ENCODE measurements around the gene GPC1. TPM values are rescaled to one million over a fixed set of nuclear protein-coding genes. Genes with fewer than 3 reads are reported as not detected.

GPC1 gene
- total and polyA plus RNA-seq, 2 donors (not counting 3 experiments of a cell fraction or from before 2014, with no cell fraction given), result 9.6 to 31.1 TPM

DNA sequence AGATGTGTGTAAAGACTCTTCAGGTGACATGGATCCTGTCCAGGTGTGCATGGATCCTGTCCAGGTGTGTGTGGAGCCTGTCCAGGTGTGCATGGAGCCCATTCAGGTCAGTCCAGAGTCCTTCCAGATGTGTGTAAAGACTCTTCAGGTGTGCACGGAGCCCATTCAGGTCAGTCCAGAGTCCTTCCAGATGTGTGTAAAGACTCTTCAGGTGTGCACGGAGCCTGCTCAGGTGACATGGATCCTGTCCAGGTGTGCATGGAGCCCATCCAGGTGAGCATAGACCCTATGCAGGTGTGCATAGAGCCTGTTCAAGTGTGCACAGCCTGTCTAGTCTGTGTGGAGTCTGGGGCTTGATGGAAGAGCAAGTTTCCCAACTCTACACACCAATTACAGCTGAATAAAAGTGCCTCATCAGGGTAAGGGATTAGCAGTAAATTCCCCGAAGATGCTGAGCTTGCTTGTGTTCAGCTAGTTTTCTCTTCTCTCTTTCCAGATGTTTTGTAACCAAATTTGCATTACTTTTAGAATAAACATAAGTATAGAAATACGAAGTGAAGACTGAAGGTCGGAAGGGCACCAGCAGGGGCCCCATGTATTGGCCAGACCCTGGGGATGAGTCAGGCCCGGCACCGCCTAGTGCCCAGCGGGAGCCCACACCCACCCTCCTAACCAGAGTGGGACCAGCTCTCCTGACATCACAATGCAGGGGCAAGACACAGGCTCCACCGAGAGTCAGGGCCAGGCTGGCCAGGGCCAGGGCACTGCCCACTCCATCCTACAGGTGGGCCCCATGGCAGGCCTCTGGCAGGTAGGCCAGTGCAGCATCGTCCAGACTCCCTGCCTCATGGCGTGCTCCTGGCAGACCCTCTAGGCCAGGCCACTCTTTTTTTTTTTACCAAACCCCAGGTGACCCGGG lies 38.6 kb upstream of the GPC1 start:
- Histone ChIP-seq H3K4me2 (ENCODE audit: insufficient read depth, low read length) (no peak overlapping the region), H3K79me2 (ENCODE audit: control insufficient read depth, insufficient read depth, low read length) (no peaks in the 10 kb centered on the region), H3K36me3 (ENCODE audit: control insufficient read depth in 2 of 2, extremely low read depth in 1 of 2, insufficient read depth in 2 of 2, low read length in 2 of 2) (no peaks in the 10 kb centered on the region), H3K4me1 (ENCODE audit: control insufficient read depth, extremely low read depth, insufficient read depth, low read length) (peaks cover 2% of the 10 kb centered on the region), H3K9me3 (replicated peaks; ENCODE audit: control insufficient read depth, insufficient read depth, low read length) (no peaks in the 10 kb centered on the region), H3K27ac (ENCODE audit: insufficient read depth, low read depth, low read length) (no peak overlapping the region), H2AFZ (ENCODE audit: low read depth, low read length) (no peak overlapping the region), H4K20me1 (replicated peaks; ENCODE audit: control insufficient read depth, extremely low read depth, insufficient read depth, low read length) (no peaks in the 10 kb centered on the region), H3K9ac (replicated peaks; ENCODE audit: extremely low read depth, insufficient read depth, low read length) (no peak overlapping the region), H3K4me3 (replicated peaks in 1 of 3; ENCODE audit: insufficient read depth in 1 of 3, low read depth in 1 of 3, low read length in 3 of 3) (no peak overlapping the region), H3K27me3 (ENCODE audit: control insufficient read depth in 2 of 2, insufficient read depth in 2 of 2, low read length in 2 of 2) (no peaks in the 10 kb centered on the region), H3K9me1 (replicated peaks; ENCODE audit: control insufficient read depth, extremely low read depth, insufficient read depth, low read length) (no peaks in the 10 kb centered on the region)
- POLR2A ChIA-PET, result no interaction called here
- intact Hi-C loops (cut with micrococcal nuclease) (no loop called here), dilution Hi-C loops (cut with MboI; ENCODE audit: extremely low pct_ligation_motif_present, low sequenced_read_pairs) (no loop called here)
- CTCF ChIA-PET, result no interaction called here
- DNase-seq (ENCODE audit: low read depth, low spot score) (no peak), FAIRE-seq (no peak)
- no TSS peak for BruUV-seq (replicated peaks)
- no peak for TF ChIP-seq GATA2 (IDR thresholded peaks at IDR 0.05; ENCODE audit: insufficient read depth, insufficient read length, low read depth, low read length)
- no peak for TF ChIP-seq FOS (IDR thresholded peaks at IDR 0.05; ENCODE audit: borderline replicate concordance, insufficient read depth, low read length)
- no peak for TF ChIP-seq EZH2 (IDR thresholded peaks at IDR 0.05; ENCODE audit: borderline replicate concordance, low read depth, low read length, severe bottlenecking)
- TF ChIP-seq, protein P1, sequence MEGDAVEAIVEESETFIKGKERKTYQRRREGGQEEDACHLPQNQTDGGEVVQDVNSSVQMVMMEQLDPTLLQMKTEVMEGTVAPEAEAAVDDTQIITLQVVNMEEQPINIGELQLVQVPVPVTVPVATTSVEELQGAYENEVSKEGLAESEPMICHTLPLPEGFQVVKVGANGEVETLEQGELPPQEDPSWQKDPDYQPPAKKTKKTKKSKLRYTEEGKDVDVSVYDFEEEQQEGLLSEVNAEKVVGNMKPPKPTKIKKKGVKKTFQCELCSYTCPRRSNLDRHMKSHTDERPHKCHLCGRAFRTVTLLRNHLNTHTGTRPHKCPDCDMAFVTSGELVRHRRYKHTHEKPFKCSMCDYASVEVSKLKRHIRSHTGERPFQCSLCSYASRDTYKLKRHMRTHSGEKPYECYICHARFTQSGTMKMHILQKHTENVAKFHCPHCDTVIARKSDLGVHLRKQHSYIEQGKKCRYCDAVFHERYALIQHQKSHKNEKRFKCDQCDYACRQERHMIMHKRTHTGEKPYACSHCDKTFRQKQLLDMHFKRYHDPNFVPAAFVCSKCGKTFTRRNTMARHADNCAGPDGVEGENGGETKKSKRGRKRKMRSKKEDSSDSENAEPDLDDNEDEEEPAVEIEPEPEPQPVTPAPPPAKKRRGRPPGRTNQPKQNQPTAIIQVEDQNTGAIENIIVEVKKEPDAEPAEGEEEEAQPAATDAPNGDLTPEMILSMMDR (IDR thresholded peaks at IDR 0.05; ENCODE audit: extremely low read depth in 1 of 2, insufficient read depth in 1 of 2, low read depth in 1 of 2, low read length in 2 of 2), result no peak
- TF ChIP-seq POLR2AphosphoS5 (IDR thresholded peaks at IDR 0.05; ENCODE audit: insufficient read depth, low read depth, low read length), result no peak
- no peak for TF ChIP-seq MYC (IDR thresholded peaks at IDR 0.05; ENCODE audit: low read depth, low read length)
- TF ChIP-seq MAX (IDR thresholded peaks at IDR 0.05; ENCODE audit: insufficient read depth, insufficient read length), result no peak
- no peak for TF ChIP-seq JUN (IDR thresholded peaks at IDR 0.05; ENCODE audit: borderline replicate concordance, insufficient read depth, insufficient read length, low read depth)
- TF ChIP-seq POLR2A (IDR thresholded peaks at IDR 0.05; ENCODE audit: low read depth, low read length), result no peak
